Type B pancreatic cell (in vitro differentiated cells): ENCODE measurements around the gene SYT6. TPM values are rescaled to one million over a fixed set of nuclear protein-coding genes. Genes with fewer than 3 reads are reported as not detected.

Experiments
- DNase-seq: peaks from one replicate; pipeline ENCODE4 v3.0.0; 2021; ENCODE audit warnings: mixed read lengths; ENCODE audit not compliant: unreplicated experiment; ENCODE audit errors: extremely low spot score
- H3K27ac Mint-ChIP-seq: 2 replicates; pipeline ENCODE4 v1.8.0; 2021; ENCODE audit warnings: mild to moderate bottlenecking, mixed read lengths
- H3K27me3 Mint-ChIP-seq: 2 replicates; pipeline ENCODE4 v1.8.0; 2021; ENCODE audit warnings: mixed read lengths
- H3K36me3 Mint-ChIP-seq: 2 replicates; pipeline ENCODE4 v1.8.0; 2021; ENCODE audit warnings: mixed read lengths
- H3K4me1 Mint-ChIP-seq: one replicate; pipeline ENCODE4 v1.8.0; 2021; ENCODE audit warnings: mixed read lengths; ENCODE audit not compliant: unreplicated experiment
- H3K4me3 Mint-ChIP-seq: 2 replicates; pipeline ENCODE4 v1.8.0; 2021; ENCODE audit warnings: mild to moderate bottlenecking, mixed read lengths
- H3K9me3 Mint-ChIP-seq: 2 replicates; pipeline ENCODE4 v1.8.0; 2021; ENCODE audit warnings: mixed read lengths
- CTCF ChIP-seq: fragments of 200-600 bp; sonication (generic); conservative IDR thresholded peaks from 2 replicates; pipeline ENCODE4 v1.5.0; 2021; ENCODE audit warnings: antibody characterized with exemption, mild to moderate bottlenecking
- total RNA-seq: library from RNA; stranded (reverse); gene quantifications from 2 replicates; pipeline ENCODE4 v1.2.1, GENCODE V29; 2021; ENCODE audit warnings: low replicate concordance

The SYT6 gene
- total RNA-seq, 1 donor from 2014 or later, result 3.0 TPM

- H3K27me3 Mint-ChIP-seq, result peaks cover 21% of the 10 kb centered on the region
- H3K4me1 Mint-ChIP-seq, result peaks cover 23% of the 10 kb centered on the region
- H3K36me3 Mint-ChIP-seq, result no peaks in the 10 kb centered on the region
- DNase-seq, result no peak
- no peak for TF ChIP-seq CTCF
- H3K27ac Mint-ChIP-seq, result no peak overlapping the region
- H3K9me3 Mint-ChIP-seq, result no peaks in the 10 kb centered on the region
- no peak overlapping the region for H3K4me3 Mint-ChIP-seq
These were observed 25.4 kb downstream of the SYT6 start for GRCh38 chr1:114128293-114128692.

- H3K27ac Mint-ChIP-seq, result no peak overlapping the region
- H3K4me3 Mint-ChIP-seq, result no peak overlapping the region
- H3K4me1 Mint-ChIP-seq, result peaks cover 18% of the 10 kb centered on the region
- H3K36me3 Mint-ChIP-seq, result no peaks in the 10 kb centered on the region
- peaks cover 20% of the 10 kb centered on the region for H3K27me3 Mint-ChIP-seq
- TF ChIP-seq CTCF, result no peak
- H3K9me3 Mint-ChIP-seq, result no peaks in the 10 kb centered on the region
- DNase-seq, result no peak
These were observed 27.2 kb downstream of the SYT6 start for GRCh38 chr1:114126261-114127095.

- H3K27me3 Mint-ChIP-seq, result peaks cover 14% of the 10 kb centered on the region
- peaks cover 18% of the 10 kb centered on the region for H3K4me1 Mint-ChIP-seq
- no peak for TF ChIP-seq CTCF
- DNase-seq, result no peak
- H3K4me3 Mint-ChIP-seq, result no peak overlapping the region
- H3K36me3 Mint-ChIP-seq, result no peaks in the 10 kb centered on the region
- no peaks in the 10 kb centered on the region for H3K9me3 Mint-ChIP-seq
- H3K27ac Mint-ChIP-seq, result no peak overlapping the region
These were observed 29.0 kb downstream of the SYT6 start for GRCh38 chr1:114124644-114125043.

DNA sequence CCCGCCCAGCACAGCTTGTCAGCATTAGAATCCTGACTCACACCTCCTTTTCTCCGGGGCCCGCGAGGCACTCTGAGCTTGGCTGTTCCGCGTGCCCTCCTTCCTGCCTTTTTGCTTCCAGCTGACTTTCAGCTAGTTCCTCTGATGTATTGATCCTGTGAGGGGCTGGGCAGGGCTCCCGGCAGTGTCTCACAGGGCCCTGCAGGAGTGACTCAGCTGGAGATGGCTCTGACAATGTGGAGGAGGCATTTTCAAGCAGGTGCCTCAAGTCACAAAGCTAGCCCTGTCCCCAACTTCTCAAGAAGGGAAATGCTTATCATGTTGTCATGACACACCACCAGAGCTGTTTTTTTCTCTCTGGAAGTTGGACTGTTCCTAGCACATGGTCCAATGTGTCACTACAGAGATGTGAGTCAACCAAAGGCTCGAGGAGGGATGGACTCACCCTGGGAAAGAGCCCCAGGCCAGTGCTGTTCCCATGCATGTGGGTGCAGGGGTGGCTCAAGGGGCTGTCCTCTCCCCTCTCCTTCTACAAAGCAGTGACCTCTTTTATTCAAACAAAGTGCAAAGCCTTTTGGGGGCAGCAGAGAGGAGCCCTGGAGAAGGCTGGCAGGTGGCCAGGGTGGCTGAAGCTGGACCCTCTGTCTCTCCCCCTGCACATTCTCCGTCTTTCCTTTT lies 30.6 kb downstream of the SYT6 start:
- Mint-ChIP-seq H3K27me3 (peaks cover 16% of the 10 kb centered on the region), H3K36me3 (no peaks in the 10 kb centered on the region), H3K9me3 (no peaks in the 10 kb centered on the region), H3K4me3 (no peak overlapping the region), H3K4me1 (peaks cover 17% of the 10 kb centered on the region), H3K27ac (no peak overlapping the region)
- no peak for DNase-seq
- TF ChIP-seq CTCF, result no peak

- peaks cover 14% of the 10 kb centered on the region for H3K4me1 Mint-ChIP-seq
- no peak overlapping the region for H3K4me3 Mint-ChIP-seq
- no peaks in the 10 kb centered on the region for H3K36me3 Mint-ChIP-seq
- peaks cover 28% of the 10 kb centered on the region for H3K27me3 Mint-ChIP-seq
- no peak for DNase-seq
- H3K27ac Mint-ChIP-seq, result no peak overlapping the region
- H3K9me3 Mint-ChIP-seq, result no peaks in the 10 kb centered on the region
- no peak for TF ChIP-seq CTCF
These were observed 35.2 kb downstream of the SYT6 start for GRCh38 chr1:114118351-114118990.
